ENCODE measurements around the gene TINCR.
"Not testable (repeated sequence)": the region's sequence is repeated elsewhere in the genome, so short reads cannot be mapped to it uniquely, and the experiment has no call there.

Gene TINCR

GRCh38 chr19:5567360-5567969 lies at the start of gene TINCR:
TSS of gene TINCR (minus strand) at chr19:5567953.
- no peak for DNase-seq (ENCODE audit: low spot score)

GRCh38 chr19:5617080-5617479 lies 49.3 kb upstream of the TINCR start:
- no peak for DNase-seq (ENCODE audit: low spot score)

DNA sequence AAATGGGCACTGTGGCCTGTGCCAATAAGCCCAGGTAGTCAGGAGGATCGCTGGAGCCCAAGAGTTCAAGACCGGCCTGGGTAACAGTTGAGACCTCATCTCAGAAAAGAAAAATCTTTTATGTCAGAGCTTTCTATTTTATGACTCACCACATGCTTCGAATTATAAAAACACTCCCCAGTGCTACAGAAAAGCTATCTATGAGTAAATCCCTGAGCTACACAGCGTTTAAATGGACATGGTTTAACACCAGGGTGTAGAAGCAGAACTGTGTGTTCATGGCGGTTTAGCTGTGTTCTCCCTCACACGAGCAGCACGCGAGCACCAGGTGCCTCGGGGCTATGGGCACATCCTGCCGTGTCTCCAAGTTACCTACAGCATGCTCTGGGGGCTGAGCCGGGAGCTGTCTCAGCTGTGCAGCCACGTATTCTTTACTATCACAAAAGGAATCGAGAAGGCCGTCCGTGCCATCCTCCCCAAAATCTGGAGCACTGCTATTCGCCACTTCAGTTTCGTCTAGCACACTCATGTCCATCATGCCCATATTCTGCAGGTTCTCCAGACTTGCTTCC lies 48.1 kb upstream of the TINCR start:
- no peak for DNase-seq (ENCODE audit: low spot score)

DNA sequence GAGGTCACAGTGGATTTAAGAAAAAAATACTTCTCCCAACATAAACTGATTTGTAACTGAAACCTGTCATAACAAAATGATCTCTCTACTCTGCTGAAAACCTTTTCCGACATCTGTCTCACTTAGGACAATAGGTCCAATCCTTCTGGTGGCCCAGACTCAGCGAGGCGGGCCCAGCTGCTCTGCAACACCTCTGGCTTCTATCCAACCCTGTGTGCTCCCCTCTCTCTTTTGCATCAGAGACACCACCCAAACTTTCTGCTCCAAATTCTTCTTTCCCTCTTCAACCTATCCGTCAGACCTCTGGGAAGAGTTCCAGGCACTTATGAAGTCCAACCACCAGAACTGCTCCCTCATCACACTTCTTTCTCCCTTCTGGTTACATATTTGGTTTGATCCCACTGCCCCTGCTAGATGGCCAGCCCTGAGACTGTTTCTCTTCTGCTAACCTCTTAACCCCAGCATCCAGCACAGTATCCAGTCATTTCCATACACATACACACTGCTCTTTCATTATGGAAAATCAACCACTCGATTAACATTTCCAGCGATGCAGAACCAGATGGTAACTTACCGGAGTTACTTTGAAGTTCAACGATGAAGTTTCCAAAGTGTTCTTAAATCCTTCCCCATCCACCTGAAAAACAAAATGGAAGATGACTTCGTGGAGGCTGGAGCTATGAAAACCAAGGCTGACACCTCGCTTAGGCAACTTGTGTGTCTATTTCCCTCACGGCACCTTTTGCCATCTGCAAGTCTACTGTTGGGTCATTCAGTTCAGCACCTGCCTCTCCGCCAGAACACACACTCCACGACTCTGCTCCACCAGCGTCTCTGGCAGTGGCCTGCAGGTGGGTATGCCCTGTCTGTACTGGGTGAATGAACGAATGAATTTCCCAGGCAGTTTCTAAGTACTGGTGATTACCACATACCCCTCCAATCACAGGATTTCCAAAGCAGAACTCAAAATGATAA lies 45.4 kb upstream of the TINCR start:
- no peak for DNase-seq (ENCODE audit: low spot score)

- no peak for DNase-seq (ENCODE audit: low spot score)
These were observed 42.2 kb upstream of the TINCR start for GRCh38 chr19:5609881-5610448.

DNA sequence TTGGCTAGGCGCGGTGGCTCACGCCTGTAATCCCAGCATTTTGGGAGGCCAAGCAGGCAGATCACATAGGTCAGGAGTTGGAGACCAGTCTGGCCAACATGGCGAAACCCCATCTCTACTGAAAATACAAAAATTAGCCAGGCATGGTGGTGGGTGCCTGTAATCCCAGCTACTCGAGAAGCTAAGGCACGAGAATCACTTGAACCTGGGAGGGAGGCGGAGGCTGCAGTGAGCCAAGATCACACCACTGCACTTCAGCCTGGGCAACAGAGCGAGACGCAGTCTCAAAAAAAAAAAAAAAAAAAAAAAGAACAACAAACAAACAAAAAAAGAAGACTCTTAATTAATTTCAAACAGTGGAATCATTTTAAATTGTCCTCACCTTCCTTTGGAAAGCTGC lies 41.0 kb upstream of the TINCR start:
- not testable (repeated sequence) for DNase-seq (ENCODE audit: low spot score)

GRCh38 chr19:5608291-5608690 lies 40.5 kb upstream of the TINCR start:
- no peak for DNase-seq (ENCODE audit: low spot score)

- DNase-seq (ENCODE audit: low spot score) = no peak
These were observed 39.8 kb upstream of the TINCR start for GRCh38 chr19:5607318-5608275.

DNA sequence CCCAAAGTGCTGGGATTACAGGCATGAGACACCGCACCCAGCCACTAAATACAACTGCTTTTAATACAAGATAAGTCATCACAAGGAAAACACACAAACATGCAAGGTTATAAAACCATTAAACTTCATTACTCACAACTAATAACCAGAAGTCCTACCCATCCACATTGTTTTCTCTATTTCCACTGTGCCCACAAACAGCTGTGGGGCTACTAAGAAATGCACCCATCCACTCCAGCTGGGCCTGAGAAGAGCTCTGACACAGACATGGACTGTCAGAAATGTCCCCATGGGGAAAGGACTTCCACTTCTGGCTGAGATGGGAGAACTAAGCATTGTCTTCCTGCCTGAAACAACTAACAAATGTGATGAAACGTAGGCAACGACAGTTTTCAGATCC lies 37.6 kb upstream of the TINCR start:
- no peak for DNase-seq (ENCODE audit: low spot score)

DNA sequence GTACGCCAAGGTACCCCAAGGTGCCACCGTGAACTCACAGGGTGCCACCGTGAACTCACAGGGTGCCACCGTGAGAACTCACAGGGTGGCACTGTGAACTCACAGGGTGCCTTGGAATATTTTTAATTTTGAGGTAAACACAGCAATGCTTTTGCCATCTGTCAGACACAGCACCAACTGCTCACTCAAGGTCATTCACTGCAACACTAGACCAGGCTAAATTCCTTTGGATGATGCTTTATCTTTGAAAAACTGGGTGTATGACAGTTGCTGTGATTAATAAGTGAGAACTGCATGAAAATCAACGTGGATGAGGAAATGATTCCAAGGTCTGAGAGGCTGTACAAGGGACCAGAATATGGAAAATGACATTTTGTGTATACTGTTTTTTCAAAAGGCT lies 35.9 kb upstream of the TINCR start:
- no peak for DNase-seq (ENCODE audit: low spot score)

- no peak for DNase-seq (ENCODE audit: low spot score)
These were observed 33.0 kb upstream of the TINCR start for GRCh38 chr19:5600797-5601196.

DNA sequence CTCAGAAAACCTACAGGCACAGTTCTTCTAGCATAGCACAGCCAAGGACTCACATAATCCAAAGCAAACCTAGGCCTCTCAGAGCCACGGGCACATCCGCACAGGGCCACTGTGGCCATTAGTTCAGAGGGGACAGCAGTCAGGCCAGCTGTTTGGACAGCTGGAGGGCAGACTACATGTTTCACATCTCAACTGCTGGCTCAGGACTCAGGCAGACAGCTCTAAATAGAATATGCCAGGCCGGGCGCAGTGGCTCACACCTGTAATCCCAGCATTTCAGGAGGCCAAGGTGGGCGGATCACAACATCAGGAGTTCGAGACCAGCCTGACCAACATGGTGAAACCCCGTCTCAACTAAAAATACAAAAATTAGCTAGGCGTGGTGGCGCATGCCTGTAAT lies 28.0 kb upstream of the TINCR start:
- no peak for DNase-seq (ENCODE audit: low spot score)

DNA sequence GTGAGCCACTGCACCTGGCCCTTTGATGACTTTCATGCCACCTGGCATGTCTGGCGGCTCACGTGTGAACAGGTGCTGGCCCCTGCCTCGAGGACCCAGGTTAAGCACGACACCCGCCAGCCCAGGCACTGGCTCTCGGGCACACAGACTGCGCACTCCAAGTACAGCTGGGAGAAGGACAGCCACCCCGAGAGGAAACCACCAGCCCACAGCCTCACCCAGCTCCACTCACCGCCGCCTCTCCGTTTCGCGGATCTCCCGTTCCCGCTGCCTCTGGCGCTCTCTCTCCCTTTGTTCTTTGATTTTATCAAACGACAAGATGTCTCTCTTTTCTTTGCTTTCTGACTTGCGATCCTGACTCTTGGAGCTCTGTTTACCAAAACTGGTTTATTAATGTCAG lies 27.4 kb upstream of the TINCR start:
- no peak for DNase-seq (ENCODE audit: low spot score)

DNA sequence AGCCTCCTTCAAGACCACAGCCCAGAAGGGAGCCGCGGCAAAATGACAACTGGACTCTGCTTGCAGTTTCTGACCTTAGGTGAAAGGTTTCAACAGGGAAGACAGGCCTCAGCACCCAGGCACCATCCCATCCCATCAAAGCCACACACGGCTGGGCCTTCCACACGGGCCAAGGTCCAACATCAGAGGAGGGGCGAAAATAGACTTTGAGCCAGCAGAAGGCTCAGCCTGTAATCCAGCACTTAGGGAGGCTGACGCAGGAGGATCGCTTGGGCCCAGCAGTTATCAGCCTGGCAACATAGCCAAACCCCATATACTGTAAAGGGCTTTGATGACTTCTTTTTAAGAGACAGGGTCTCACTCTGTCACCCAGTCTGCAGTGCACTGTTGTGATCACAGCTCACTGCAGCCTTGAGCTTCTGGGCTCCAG lies 26.8 kb upstream of the TINCR start:
- DNase-seq (ENCODE audit: low spot score) = no peak

DNA sequence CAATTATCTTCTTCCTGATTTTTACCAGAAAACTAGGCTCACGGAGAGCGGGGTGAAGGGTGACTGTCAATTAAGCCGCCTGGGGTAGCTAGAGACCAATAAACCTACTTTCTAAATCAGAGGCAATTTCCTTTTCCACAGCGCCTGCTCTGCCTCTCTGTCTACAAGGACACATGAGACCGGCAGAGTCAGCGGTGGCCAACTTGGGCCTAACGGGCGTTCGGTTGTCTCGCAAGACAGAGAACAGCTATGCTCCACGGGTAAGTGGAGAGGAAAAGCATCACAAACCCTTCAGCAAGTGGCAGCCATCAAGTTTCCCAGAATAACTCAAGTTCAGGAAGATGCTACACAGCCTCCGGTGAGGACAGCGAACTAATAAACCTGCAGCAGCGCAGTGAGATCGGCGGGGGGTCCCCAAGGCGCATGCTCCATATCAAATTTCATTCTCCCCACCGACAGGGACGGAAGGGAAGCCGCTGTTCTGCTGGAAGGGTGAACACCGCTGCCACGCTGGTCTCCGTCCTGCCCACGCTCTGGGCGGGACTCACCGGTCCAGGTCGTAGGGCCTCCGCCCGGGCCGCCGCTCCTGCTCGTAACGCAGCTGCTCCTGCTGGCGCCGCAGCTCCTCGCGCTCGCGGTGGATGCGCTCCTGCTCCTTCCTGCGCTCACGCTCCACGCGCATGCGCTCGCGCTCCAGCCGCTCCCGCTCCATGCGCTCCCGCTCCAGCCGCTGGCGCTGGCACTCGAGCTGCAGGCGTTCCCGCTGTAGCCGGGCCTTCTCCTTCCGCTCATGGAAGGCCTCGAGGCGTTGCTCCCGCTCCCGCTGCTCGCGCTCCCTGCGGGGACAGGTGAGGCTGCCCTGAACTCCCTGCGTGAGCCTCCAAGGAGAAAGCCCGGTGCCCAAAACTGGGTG lies 25.8 kb upstream of the TINCR start:
- no peak for DNase-seq (ENCODE audit: low spot score)

DNA sequence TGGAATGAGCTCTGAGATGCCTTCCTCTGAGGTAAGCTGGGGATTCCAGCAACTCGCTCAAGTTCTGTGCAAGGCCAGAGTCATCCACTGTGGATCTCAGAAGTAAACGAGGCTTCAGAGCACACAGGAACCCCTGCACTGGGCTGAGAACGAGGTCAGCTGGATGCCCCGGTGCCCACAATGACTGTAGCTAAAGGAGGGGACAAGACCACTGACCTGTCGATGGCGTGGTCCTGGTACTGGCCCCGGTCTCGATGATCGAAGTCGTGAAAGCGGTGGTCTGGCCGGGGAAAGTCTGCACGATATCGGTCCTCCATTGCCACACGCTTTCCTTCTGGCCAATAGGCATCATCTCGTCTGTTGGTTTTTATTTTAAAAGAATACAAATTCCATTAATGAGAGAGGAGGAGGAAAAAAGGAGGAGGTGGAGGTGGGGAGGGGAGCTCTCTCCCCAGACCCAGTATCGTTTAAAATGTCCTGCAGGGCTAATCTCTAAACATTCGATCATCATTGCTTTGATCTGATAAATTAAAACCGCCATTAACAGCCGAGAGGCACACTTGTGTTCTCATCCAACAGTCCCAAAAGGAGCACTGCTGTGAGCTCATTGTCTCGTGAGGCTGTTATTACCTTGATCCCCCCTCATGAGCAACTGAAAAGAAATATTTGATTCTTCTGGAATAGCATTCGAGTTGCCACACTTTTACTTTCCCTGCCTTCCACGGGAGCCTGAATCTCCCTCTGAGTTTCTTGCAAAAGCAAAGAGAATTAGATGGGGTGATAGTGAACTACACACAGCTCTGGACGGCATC lies 25.0 kb upstream of the TINCR start:
- DNase-seq (ENCODE audit: low spot score) = no peak

DNA sequence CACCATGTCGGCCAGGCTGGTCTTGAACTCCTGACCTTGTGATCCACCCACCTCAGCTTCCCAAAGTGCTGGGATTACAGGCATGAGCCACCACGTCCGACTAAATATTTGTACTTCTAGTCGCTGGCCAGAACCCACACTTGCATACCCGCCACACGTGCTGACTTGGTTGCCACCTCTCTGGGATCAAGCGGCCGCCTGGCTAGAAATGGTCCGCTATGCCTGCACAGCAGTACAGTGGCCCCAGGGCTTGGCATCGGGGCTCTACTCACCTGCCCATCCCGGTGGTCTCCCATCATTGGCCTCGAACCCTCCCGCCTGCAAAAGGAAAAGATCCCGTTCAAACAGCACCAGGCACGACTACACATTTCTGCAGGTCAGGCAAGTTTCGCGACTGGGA lies 23.7 kb upstream of the TINCR start:
- DNase-seq (ENCODE audit: low spot score) = no peak

DNA sequence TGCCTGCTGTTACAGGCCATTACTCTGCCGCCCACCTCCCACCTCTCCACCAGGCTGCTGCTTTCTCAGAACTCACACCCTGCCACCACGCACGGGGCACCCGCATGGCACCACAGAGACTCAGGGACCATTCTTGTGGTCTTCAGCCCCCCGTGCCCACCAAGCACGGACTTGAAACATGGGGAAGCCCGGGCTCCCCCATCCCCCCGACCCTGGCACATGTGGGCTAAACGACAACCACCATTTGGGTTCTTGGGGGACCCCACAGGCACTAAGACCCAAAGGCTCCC lies 23.1 kb upstream of the TINCR start:
- DNase-seq (ENCODE audit: low spot score) = no peak

DNA sequence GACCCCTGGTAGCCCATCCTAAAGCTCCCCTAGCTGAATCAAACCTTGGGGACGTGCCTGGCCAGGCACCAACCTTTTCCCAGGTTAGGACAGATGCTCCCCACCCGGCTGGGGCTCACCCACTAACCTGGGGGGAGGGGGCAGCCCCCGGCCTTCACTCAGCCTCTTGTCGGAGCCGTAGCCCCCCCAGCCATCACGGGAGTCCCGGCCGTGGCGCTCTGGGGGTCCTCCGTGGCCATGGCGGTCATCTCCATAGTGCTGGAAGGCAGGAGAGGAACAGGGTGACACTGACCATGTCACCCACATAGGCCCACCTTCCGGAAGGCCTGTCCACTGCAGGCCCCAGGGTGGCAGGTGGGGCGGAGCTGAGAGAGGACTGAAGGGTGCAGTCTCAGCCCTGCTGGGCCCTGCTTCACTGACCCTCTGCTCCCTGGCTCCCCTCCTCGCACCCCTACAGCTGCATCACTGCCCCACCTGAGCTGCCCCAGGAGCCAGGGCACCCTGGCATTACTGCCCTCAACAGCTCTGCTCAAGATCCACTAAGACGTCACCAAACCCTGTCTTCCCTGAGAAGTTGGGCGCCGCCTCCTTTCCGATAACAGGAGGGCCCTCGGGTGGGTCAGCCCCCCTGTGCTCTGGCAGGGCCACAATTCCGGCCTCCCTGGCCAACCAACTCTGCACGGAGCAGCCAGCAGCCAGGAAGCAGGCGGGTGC lies 22.6 kb upstream of the TINCR start:
- DNase-seq (ENCODE audit: low spot score) = no peak
